ENCODE results near the gene ZDHHC13. TPM values are rescaled to one million over a fixed set of nuclear protein-coding genes. Genes with fewer than 3 reads are reported as not detected.

The ZDHHC13 gene
- total and polyA plus RNA-seq, 9 of the 15 experiments (the other 6 are each of a cell fraction or from before 2014, with no cell fraction given) = 4.7 to 18.6 (median 10.0) TPM

- TF ChIP-seq ZNF407 (IDR thresholded peaks at IDR 0.05; ENCODE audit: low read depth) (no peak), NFATC3 (IDR thresholded peaks at IDR 0.05) (no peak), GTF2A2 (tag; IDR thresholded peaks at IDR 0.05) (peak; percentile 73; the same call in 1 of the 2 replicates), NONO (IDR thresholded peaks at IDR 0.05; ENCODE audit: low read depth in 2 of 2, low read length in 1 of 2) (no peak)
Measured at GRCh38 chr11:19088791-19089190, 28.2 kb upstream of the ZDHHC13 start (continued).

Measured in K562 (cell line).